ENCODE results near the gene CADM2.

CADM2 gene

DNA sequence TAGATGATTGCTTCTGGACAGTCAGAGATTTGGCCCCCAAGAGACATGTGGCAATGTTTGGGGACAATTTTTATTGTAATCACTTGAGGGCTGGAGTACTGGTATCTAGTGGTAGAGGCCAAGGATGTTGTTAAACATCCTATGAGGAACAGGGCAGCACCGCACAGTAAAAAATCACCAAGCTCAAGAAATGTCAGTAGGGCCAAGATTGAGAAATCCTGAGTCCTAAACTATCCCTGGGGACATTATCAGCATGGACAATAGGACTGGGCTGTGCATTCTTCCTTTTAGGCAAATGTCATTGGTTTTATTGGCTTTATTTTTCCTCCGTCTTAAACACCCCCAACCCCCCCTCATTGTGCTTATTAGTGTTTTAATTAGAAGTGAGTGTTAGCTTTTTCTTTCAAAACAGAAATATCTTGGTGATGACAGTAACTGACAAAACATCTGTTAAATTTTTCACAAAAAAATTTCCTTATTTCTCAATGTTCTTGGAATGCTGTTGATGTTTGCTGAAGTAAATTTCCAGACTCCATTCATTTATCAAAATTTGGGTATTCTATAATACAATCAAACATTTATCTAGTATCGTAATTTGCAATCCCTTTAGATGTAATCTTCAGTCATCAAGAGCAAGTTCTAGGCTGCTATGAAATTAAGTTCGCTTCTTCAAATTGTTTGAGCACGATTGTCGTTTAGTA is 1087.8 kb downstream of the CADM2 start:
- DNase-seq: no peak

DNA sequence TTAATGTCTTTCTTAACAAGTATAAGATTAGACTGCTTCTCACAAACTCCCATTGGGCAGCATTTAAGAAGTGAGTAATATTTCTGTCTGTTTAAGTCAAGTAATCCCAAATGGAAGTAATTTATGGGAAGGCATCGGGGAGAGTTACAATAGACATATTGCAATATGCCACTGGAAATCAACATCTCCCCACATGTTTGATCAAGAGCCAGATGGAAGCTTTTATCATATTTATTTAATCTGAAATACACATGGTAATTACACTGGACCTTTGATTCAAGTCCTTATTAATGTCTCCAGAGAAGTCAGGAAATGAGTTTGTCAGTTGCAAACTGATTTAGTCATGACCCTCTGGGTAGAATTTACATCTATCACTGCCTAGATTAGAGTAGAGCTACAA is 1088.4 kb downstream of the CADM2 start:
- DNase-seq: no peak

DNA sequence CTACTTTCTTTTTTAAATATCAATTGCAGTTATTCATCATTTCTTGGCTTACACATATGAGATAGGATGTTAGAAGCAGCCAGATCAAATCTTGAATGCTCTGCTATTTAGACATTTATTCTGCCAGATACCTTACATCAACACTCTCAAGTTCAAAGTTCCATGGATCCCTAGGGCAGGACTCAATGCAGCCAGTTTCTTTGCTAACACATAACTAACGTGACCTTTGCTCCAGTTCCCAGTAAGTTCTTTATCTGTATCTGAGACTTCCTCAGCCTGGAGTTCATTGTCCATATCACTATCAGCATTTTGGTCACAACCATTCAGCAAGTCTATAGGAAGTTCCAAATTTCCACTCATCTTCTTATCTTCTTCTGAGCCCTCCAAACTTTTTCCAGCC is 1092.3 kb downstream of the CADM2 start:
- DNase-seq: no peak

DNA sequence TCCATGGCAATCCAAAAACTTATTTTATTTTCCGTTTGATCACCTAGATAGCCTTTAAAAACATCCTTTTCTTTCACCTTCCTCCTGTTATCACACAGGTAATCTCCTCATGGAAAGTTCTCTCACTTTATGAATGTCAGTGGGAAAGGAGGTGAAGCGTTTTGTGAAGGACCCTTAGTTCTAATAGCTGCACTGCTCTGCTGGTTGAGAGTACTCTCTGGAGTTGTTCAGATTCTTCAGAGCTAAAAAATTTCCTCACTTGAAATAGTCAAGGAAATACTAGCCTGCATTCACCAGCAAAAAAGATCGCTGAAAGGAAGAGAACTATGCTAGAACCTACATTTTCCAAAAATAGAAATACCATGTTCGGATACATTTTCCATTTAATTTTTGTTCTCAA is 1097.2 kb downstream of the CADM2 start:
- DNase-seq: no peak

DNA sequence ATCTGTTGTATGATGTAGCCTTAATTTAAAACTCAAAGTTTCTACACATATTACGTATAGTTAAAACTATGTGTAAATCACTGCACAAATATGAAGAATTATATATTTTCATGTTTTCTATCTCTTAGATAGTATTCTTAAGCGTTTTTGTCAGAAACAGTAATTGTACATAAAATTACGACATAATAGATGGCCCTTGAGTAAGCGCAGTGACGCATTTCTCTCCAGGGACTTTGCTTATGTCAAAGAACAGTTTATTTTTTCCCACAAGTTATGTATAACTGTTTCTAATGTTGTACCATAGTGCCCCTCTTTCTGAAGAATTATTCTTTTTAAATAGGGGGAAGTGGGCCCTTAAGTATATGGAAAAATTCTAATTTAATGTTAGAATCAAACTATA is 1098.2 kb downstream of the CADM2 start:
- DNase-seq: no peak

DNA sequence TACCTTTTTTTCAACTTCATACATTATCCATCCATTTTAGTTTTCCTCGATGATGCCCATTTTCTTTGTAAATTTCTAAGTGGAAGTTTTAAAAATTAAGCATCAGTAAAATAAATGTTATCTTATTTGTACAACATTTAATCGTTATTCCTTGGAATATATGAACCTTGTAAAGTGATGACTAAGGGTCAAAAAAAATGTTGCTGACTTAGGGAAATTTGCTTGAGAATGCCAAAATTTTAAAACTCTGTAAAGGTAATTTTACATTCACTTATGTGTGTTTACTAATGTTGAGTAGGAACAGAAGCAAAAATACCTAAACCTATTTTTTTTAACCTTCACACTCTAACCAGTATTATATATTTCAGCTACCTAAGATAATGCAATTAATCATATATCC is 1115.0 kb downstream of the CADM2 start:
- DNase-seq: no peak

DNA sequence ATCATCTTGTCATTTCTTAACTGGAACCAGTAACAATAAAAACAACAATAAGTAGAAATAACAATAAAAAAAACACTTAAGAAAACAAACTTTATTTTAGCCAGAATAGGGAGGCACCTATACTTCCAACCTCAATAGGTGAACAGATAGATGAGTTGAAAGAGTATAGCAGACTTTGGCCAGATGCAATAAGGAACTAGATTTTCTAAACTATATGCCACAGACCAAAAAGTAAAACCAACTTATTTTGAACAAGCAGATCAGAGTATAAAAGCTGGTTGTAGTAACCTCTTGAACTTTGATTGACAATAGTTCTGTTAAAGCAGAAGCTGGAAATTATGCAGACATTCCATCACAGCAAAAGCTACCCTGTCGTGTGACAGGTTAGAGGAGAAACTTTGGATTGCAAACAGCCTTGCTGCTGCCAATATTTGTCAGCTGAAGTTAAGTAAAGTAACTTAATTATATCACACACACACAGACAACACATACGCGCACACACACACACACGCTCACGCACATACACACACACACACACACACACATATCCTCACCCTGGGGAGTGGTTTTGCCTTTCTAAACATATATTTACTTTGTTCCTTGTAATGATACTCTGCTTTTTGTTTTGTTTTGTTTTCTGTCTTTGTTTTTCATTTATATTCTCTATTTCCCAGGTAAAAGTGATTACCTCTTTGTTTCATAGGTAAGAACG is 1128.5 kb downstream of the CADM2 start:
- DNase-seq: no peak

DNA sequence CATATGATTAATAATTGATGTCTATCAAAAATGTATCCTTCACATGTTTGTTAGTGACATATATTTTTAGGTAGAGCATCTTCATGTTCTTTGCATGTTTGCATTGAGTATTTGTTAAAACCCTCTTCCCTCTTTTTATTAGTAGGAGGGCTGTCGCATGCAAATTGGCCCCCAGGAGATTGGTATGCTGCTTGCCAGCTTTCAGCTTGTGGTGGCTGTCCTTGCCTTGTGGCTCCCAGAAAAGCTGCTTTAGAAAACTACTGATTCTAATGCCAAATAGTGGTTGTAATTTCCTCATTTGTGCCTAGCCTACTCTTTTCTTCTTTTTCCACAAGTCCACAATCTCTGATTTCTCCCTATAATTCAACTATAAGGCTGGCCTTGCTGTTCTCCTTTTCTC is 1145.4 kb downstream of the CADM2 start:
- no peak for DNase-seq

DNA sequence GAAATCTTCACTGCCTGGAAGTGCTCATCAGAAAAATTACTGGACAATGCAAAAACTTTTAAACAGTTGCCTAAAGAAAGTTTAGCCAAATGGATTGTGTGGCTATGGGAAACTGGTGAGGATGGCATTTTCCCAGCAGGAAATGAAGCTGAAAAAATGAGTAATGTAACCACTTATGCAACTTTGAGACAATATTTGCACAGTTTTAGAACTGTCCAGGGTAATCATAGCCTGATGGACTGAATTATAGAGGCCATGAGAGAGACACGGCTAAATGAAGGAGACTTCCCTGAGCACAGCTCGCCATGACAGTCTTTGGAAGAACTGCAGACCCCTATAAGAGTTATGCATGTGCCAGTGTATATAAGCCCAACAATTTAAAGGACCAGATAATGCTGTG is 1150.6 kb downstream of the CADM2 start:
- no peak for DNase-seq

Data from Kasumi-1 (cell line).